ENCODE measurements around the gene INPP5F.

The INPP5F gene

GRCh38 chr10:119872860-119873681 is 147.2 kb downstream of the INPP5F start:
- peak; percentile 88 for DNase-seq

- no peak for DNase-seq
Measured at GRCh38 chr10:119878524-119878923, 152.7 kb downstream of the INPP5F start.
